Nephron (organoid): ENCODE results near the gene RPL36.

Source experiments
- H3K27ac Mint-ChIP-seq, 3 experiments: 2 replicates each; pipeline ENCODE4 v1.8.0; 2020; ENCODE audit warnings: mixed read lengths in 3 of 3, mild to moderate bottlenecking in 2 of 3, moderate library complexity in 1 of 3
- H3K27me3 Mint-ChIP-seq: 2 replicates; pipeline ENCODE4 v1.8.0; 2021; ENCODE audit warnings: low read depth, mild to moderate bottlenecking, moderate library complexity, mixed read lengths
- H3K36me3 Mint-ChIP-seq: 2 replicates; pipeline ENCODE4 v1.8.0; 2020; ENCODE audit warnings: low read depth, mixed read lengths
- H3K4me1 Mint-ChIP-seq: 2 replicates; pipeline ENCODE4 v1.8.0; 2020; ENCODE audit warnings: mixed read lengths
- H3K4me3 Mint-ChIP-seq, 3 experiments: 2 replicates each; pipeline ENCODE4 v1.8.0; 2020; ENCODE audit warnings: mild to moderate bottlenecking in 3 of 3, mixed read lengths in 3 of 3, moderate library complexity in 2 of 3
- H3K9me3 Mint-ChIP-seq: 2 replicates; pipeline ENCODE4 v1.8.0; 2020; ENCODE audit warnings: mixed read lengths
- CTCF ChIP-seq, 3 experiments: fragments of 200-600 bp; sonication (generic); IDR thresholded peaks; one replicate each; pipeline ENCODE4 v1.5.0; 2021; ENCODE audit warnings: antibody characterized with exemption in 3 of 3; ENCODE audit not compliant: unreplicated experiment in 3 of 3

RPL36 gene

GRCh38 chr19:5667751-5668271 is 22.3 kb upstream of the RPL36 start:
- H3K4me3 Mint-ChIP-seq: no peak overlapping the region
- no peaks in the 10 kb centered on the region for H3K9me3 Mint-ChIP-seq
- H3K27me3 Mint-ChIP-seq: no peaks in the 10 kb centered on the region
- H3K27ac Mint-ChIP-seq: peak overlapping the region in 1 of 3 experiments; percentile 71
- peaks cover 6% of the 10 kb centered on the region for H3K4me1 Mint-ChIP-seq
- TF ChIP-seq CTCF (IDR thresholded peaks at IDR 0.05; ENCODE audit: unreplicated experiment in 3 of 3): no peak
- H3K36me3 Mint-ChIP-seq: peaks cover 55% of the 10 kb centered on the region

- no peaks in the 10 kb centered on the region for H3K27me3 Mint-ChIP-seq
- TF ChIP-seq CTCF (IDR thresholded peaks at IDR 0.05; ENCODE audit: unreplicated experiment in 3 of 3): no peak
- H3K4me1 Mint-ChIP-seq: peaks cover 6% of the 10 kb centered on the region
- H3K36me3 Mint-ChIP-seq: peaks cover 55% of the 10 kb centered on the region
- H3K9me3 Mint-ChIP-seq: no peaks in the 10 kb centered on the region
- H3K4me3 Mint-ChIP-seq: no peak overlapping the region
- H3K27ac Mint-ChIP-seq: no peak overlapping the region
Observed at GRCh38 chr19:5669212-5669611, 20.9 kb upstream of the RPL36 start.

GRCh38 chr19:5671600-5671999 is 18.5 kb upstream of the RPL36 start:
- Mint-ChIP-seq H3K4me1 (peaks cover 19% of the 10 kb centered on the region), H3K4me3 (no peak overlapping the region), H3K36me3 (peaks cover 36% of the 10 kb centered on the region), H3K9me3 (no peaks in the 10 kb centered on the region), H3K27me3 (no peaks in the 10 kb centered on the region), H3K27ac (no peak overlapping the region)
- no peak for TF ChIP-seq CTCF (IDR thresholded peaks at IDR 0.05; ENCODE audit: unreplicated experiment in 3 of 3)

GRCh38 chr19:5672708-5673459 is 17.2 kb upstream of the RPL36 start:
- Mint-ChIP-seq H3K36me3 (peaks cover 23% of the 10 kb centered on the region), H3K27ac (no peak overlapping the region), H3K4me3 (no peak overlapping the region), H3K9me3 (no peaks in the 10 kb centered on the region), H3K4me1 (peaks cover 20% of the 10 kb centered on the region), H3K27me3 (no peaks in the 10 kb centered on the region)
- TF ChIP-seq CTCF (IDR thresholded peaks at IDR 0.05; ENCODE audit: unreplicated experiment in 3 of 3): no peak

DNA sequence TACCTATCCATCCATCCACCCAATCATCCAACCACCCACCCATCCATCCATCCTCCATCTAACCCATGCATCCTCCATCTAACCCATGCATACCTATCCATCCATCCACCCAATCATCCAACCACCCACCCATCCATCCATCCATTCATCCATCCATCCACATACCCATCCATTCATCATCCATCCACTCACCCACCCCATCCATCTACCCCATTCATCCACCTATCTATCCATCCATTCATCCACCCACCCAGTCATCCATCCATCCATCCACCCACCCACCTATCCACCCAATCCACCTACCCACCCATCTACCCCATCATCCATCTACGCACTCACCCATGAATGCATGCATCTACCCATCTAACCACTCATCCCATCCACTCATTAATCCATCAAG is 16.3 kb upstream of the RPL36 start:
- Mint-ChIP-seq H3K4me3 (no peak overlapping the region), H3K27me3 (no peaks in the 10 kb centered on the region), H3K27ac (no peak overlapping the region), H3K36me3 (peaks cover 21% of the 10 kb centered on the region), H3K4me1 (peaks cover 20% of the 10 kb centered on the region), H3K9me3 (no peaks in the 10 kb centered on the region)
- no peak for TF ChIP-seq CTCF (IDR thresholded peaks at IDR 0.05; ENCODE audit: unreplicated experiment in 3 of 3)

- Mint-ChIP-seq H3K4me3 (no peak overlapping the region), H3K9me3 (no peaks in the 10 kb centered on the region), H3K4me1 (peaks cover 25% of the 10 kb centered on the region), H3K36me3 (peaks cover 16% of the 10 kb centered on the region), H3K27me3 (no peaks in the 10 kb centered on the region), H3K27ac (peak overlapping the region in 1 of 3 experiments; percentile 37)
- TF ChIP-seq CTCF (IDR thresholded peaks at IDR 0.05; ENCODE audit: unreplicated experiment in 3 of 3): no peak
Observed at GRCh38 chr19:5674714-5675113, 15.4 kb upstream of the RPL36 start.
